Measurements from ENCODE around the gene TMOD1.
"Not testable (repeated sequence)": the region's sequence is repeated elsewhere in the genome, so short reads cannot be mapped to it uniquely, and the experiment has no call there.

Gene TMOD1

GRCh38 chr9:97501177-97501971 lies at the start of gene TMOD1:
TMOD1 (plus strand) TSS chr9:97501666; CDS start chr9:97524189, 22,523 bp downstream.
- no peak within 1 kb of the TSS for H3K27ac ChIP-seq
- TF ChIP-seq ZFX (IDR thresholded peaks at IDR 0.05; ENCODE audit: borderline replicate concordance) (no peak), CTCF (IDR thresholded peaks at IDR 0.05) (peak; percentile 71)

GRCh38 chr9:97453573-97453972 lies 47.9 kb upstream of the TMOD1 start:
- H3K27ac ChIP-seq = not testable (repeated sequence)

GRCh38 chr9:97456841-97457240 lies 44.6 kb upstream of the TMOD1 start:
- not testable (repeated sequence) for H3K27ac ChIP-seq

- H3K27ac ChIP-seq = no peak overlapping the region
- TF ChIP-seq CTCF (IDR thresholded peaks at IDR 0.05) = no peak
- no peak for TF ChIP-seq ZFX (IDR thresholded peaks at IDR 0.05; ENCODE audit: borderline replicate concordance)
Measured at GRCh38 chr9:97459326-97459725, 42.1 kb upstream of the TMOD1 start.

GRCh38 chr9:97462159-97462558 lies 39.3 kb upstream of the TMOD1 start:
- TF ChIP-seq ZFX (IDR thresholded peaks at IDR 0.05; ENCODE audit: borderline replicate concordance) = no peak
- H3K27ac ChIP-seq = no peak overlapping the region

- H3K27ac ChIP-seq = no peak overlapping the region
- TF ChIP-seq CTCF (IDR thresholded peaks at IDR 0.05) (no peak), ZFX (IDR thresholded peaks at IDR 0.05; ENCODE audit: borderline replicate concordance) (no peak)
Measured at GRCh38 chr9:97462914-97463313, 38.6 kb upstream of the TMOD1 start.

- TF ChIP-seq CTCF (IDR thresholded peaks at IDR 0.05) (peak; percentile 85), ZFX (IDR thresholded peaks at IDR 0.05; ENCODE audit: borderline replicate concordance) (no peak)
- H3K27ac ChIP-seq = no peak overlapping the region
Measured at GRCh38 chr9:97468658-97469448, 32.6 kb upstream of the TMOD1 start.

- TF ChIP-seq ZFX (IDR thresholded peaks at IDR 0.05; ENCODE audit: borderline replicate concordance) (no peak), CTCF (IDR thresholded peaks at IDR 0.05) (peak; percentile 47)
- no peak overlapping the region for H3K27ac ChIP-seq
Measured at GRCh38 chr9:97470076-97470475, 31.4 kb upstream of the TMOD1 start.

Data from 22Rv1 (cell line).